ENCODE results near the gene OR2M7. TPM values are rescaled to one million over a fixed set of nuclear protein-coding genes. Genes with fewer than 3 reads are reported as not detected.

OR2M7 gene
- total and polyA plus RNA-seq, 2 of the 8 experiments (the other 6 are each of a cell fraction or from before 2014, with no cell fraction given): not detected

- H3K18ac ChIP-seq (ENCODE audit: extremely low read depth, low read length): no peak within 1 kb of the TSS
- no peak within 1 kb of the TSS for H2BK5ac ChIP-seq (ENCODE audit: low read depth, low read length)
- DNase-seq (ENCODE audit: low read depth in 1 of 2, low spot score in 2 of 2) (no peak), FAIRE-seq (no peak)
- H2AFZ ChIP-seq (ENCODE audit: low read length): no peak within 1 kb of the TSS
- no peak within 1 kb of the TSS for H3K14ac ChIP-seq (ENCODE audit: insufficient read length)
- POLR2A ChIA-PET (ENCODE audit: partially characterized antibody): no interaction called here
- no peak within 1 kb of the TSS for H4K5ac ChIP-seq (ENCODE audit: insufficient read length, low read depth, low read length)
- TF ChIP-seq SP2 (IDR thresholded peaks at IDR 0.05; ENCODE audit: low read length) (no peak), RBBP5 (IDR thresholded peaks at IDR 0.05; ENCODE audit: borderline replicate concordance, low read depth, low read length) (no peak), GTF2F1 (IDR thresholded peaks at IDR 0.05; ENCODE audit: borderline replicate concordance, low read depth, low read length) (no peak), CHD1 (IDR thresholded peaks at IDR 0.05; ENCODE audit: low read depth, low read length) (no peak), MAX (IDR thresholded peaks at IDR 0.05) (no peak)
- CTCF ChIA-PET (ENCODE audit: partially characterized antibody): no interaction called here
- H3K4ac ChIP-seq (replicated peaks; ENCODE audit: insufficient read length, low read depth, low read length): no peak within 1 kb of the TSS
- H3K23ac ChIP-seq (ENCODE audit: insufficient read length): no peak within 1 kb of the TSS
- H2BK15ac ChIP-seq (ENCODE audit: low read length): no peak within 1 kb of the TSS
- no peak within 1 kb of the TSS for H3K9ac ChIP-seq (replicated peaks in 1 of 4; ENCODE audit: extremely low read depth in 1 of 4, low read depth in 3 of 4, low read length in 3 of 4)
- H2AK5ac ChIP-seq (ENCODE audit: low read depth, low read length): no peak within 1 kb of the TSS
- H3K23me2 ChIP-seq (ENCODE audit: low read depth, low read length): no peaks in the 10 kb centered on the region
- no peak within 1 kb of the TSS for H2BK12ac ChIP-seq (ENCODE audit: low read depth, low read length)
- no peak within 1 kb of the TSS for H3K4me2 ChIP-seq (ENCODE audit: insufficient read depth in 1 of 2, low read depth in 2 of 2, low read length in 2 of 2)
- no peaks in the 10 kb centered on the region for H3K27me3 ChIP-seq (replicated peaks in 1 of 4; ENCODE audit: control insufficient read depth in 3 of 4, extremely low read depth in 1 of 4, insufficient read depth in 3 of 4, low read length in 3 of 4)
- no peak within 1 kb of the TSS for H2BK120ac ChIP-seq (replicated peaks; ENCODE audit: low read depth, low read length)
- no peaks in the 10 kb centered on the region for H3K79me2 ChIP-seq (ENCODE audit: control insufficient read depth in 1 of 2, insufficient read depth in 2 of 2, low read length in 2 of 2)
- no peak within 1 kb of the TSS for H3K56ac ChIP-seq (replicated peaks; ENCODE audit: insufficient read length, low read depth, low read length)
- no peak within 1 kb of the TSS for H3K4me3 ChIP-seq (ENCODE audit: extremely low read depth in 1 of 4, insufficient read depth in 2 of 4, low read depth in 3 of 4, low read length in 4 of 4)
- H2BK20ac ChIP-seq (ENCODE audit: low read length): no peak within 1 kb of the TSS
- H4K8ac ChIP-seq (ENCODE audit: extremely low read depth, insufficient read depth, low read length): no peak within 1 kb of the TSS
- no peak within 1 kb of the TSS for H4K91ac ChIP-seq (replicated peaks; ENCODE audit: insufficient read length, low read length)
- no peaks in the 10 kb centered on the region for H3K79me1 ChIP-seq (ENCODE audit: low read depth, low read length)
- H3K9me3 ChIP-seq (ENCODE audit: insufficient read depth in 2 of 2, low read depth in 1 of 2, low read length in 1 of 2): peaks cover 29 to 37% of the 10 kb centered on the region in 2 experiments
- H4K20me1 ChIP-seq (replicated peaks in 1 of 2; ENCODE audit: control insufficient read depth in 1 of 2, insufficient read depth in 2 of 2, low read length in 2 of 2): no peaks in the 10 kb centered on the region
- H3K36me3 ChIP-seq (ENCODE audit: control insufficient read depth in 2 of 4, insufficient read depth in 4 of 4, low read length in 3 of 4): no peaks in the 10 kb centered on the region
- H3K27ac ChIP-seq (ENCODE audit: low read depth, low read length): no peak within 1 kb of the TSS
- 73% methylated on average over 1 of the region's 1 CpG; no CpG with 5 or more reads in 1 of the 2 experiments for WGBS, 2 experiments (ENCODE audit: extremely low coverage in 1 of 2, insufficient coverage in 1 of 2, insufficient read length in 1 of 2, insufficient replicate concordance in 2 of 2, low coverage in 1 of 2, low lambda C conversion rate in 2 of 2, missing lambda C conversion rate in 1 of 2)
- H3K4me1 ChIP-seq (replicated peaks in 1 of 4; ENCODE audit: control insufficient read depth in 3 of 4, insufficient read depth in 4 of 4, low read length in 3 of 4): no peaks in the 10 kb centered on the region
These were observed 21.0 kb downstream of the OR2M7 start, which contains the start of gene OR2T12 for GRCh38 chr1:248303324-248303723. Gene OR2T12 (minus strand): TSS chr1:248303424. CDS start chr1:248295578, 7,846 bp downstream.
